Adrenal gland (tissue), 12 donors: ENCODE results near the gene SLC30A7. TPM values are rescaled to one million over a fixed set of nuclear protein-coding genes. Genes with fewer than 3 reads are reported as not detected.

Experiments
- DNase-seq, 7 donors: peaks; one replicate each; pipeline ENCODE4 v3.0.0-alpha.2; 2019 to 2020
- H3K27ac ChIP-seq, 5 donors: fragments of 200-600 bp; sonication (generic) in 4 of 5; 1 replicate in 3 of 5; 2 replicates in 2 of 5; pipeline versions ENCODE4 v1.5.1 to v1.8.0; 2016 to 2020; ENCODE audit warnings: mild to moderate bottlenecking in 1 of 5
- H3K27me3 ChIP-seq: fragments of 200-600 bp; 2 replicates; pipeline ENCODE4 v1.8.0; 2021
- H3K36me3 ChIP-seq, 2 donors: fragments of 200-600 bp; replicated peaks in 1 of 2; 1 replicate in 1 of 2; 2 replicates in 1 of 2; pipeline versions ENCODE4 v1.5.1 to v1.8.0; 2018 to 2022
- H3K4me1 ChIP-seq, 2 donors: fragments of 200-600 bp; replicated peaks in 1 of 2; 1 replicate in 1 of 2; 2 replicates in 1 of 2; pipeline versions ENCODE4 v1.5.1 to v1.8.0; 2018 to 2021
- H3K4me3 ChIP-seq, 4 donors: fragments of 200-600 bp; sonication (generic) in 3 of 4; one replicate each; pipeline ENCODE4 v1.5.1; 2016 to 2018
- H3K9me3 ChIP-seq, 3 donors: fragments of 200-600 bp; sonication (generic) in 1 of 3; replicated peaks in 1 of 3; 1 replicate in 2 of 3; 2 replicates in 1 of 3; pipeline versions ENCODE4 v1.5.1 to v1.8.0; 2016 to 2021
- POLR2A ChIP-seq, 2 donors: fragments of 450-650 bp; IDR thresholded peaks; one replicate each; pipeline ENCODE4 v1.6.1; 2017; ENCODE audit warnings: antibody characterized with exemption in 2 of 2, mild to moderate bottlenecking in 2 of 2, moderate library complexity in 1 of 2
- WGBS, 4 donors: extraction: QIAGEN DNeasy Blood & Tissue Kit in 2 of 4; methylation state at CpG; one replicate each; pipeline versions ENCODE4 v1.1.5 to v1.1.7; 2013 to 2017; 5-methylcytosine and 5-hydroxymethylcytosine counted together
- intact Hi-C, 2 donors: fragments of 100-400 bp; cut with DNase I; formaldehyde crosslinking; loops; one replicate each; pipeline versions ENCODE4 v1.14.1 to v1.15.0; 2022 to 2023
- polyA plus RNA-seq, 3 donors: library from polyadenylated mRNA; stranded (reverse); fragments of 200-250 nt in 2 of 3; fragments of 350-450 nt in 1 of 3; fragmentation: Illumina TruSeq in 1 of 3; extraction: RNeasy Lipid Tissue Mini Kit (QIAGEN cat#74804) in 1 of 3; gene quantifications; one replicate each; pipeline ENCODE4 v1.2.3, GENCODE V29; 2013 to 2014
- total RNA-seq, 9 donors: library from RNA; depleted of rRNA in 4 of 9; stranded (reverse); fragments of >200 nt in 4 of 9; fragments of 120-200 nt in 1 of 9; fragmentation: NEBNext Ultra II Directional in 1 of 9; extraction: Animal tissue kit (Norgen Biotek cat#: 25700) in 1 of 9; gene quantifications; one replicate each; pipeline versions ENCODE4 v1.1.0 to v1.2.4, GENCODE V29; 2013 to 2023
- TF ChIP-seq, protein P1 (sequence below), 6 experiments: fragments of 450-650 bp in 4 of 6; fragments of 200-600 bp in 2 of 6; sonication (generic) in 1 of 6; IDR thresholded peaks; 1 replicate in 5 of 6; 2 replicates in 1 of 6; pipeline versions ENCODE4 v1.5.1 to v1.8.0; 2016 to 2021; ENCODE audit warnings: antibody characterized with exemption in 6 of 6, mild to moderate bottlenecking in 2 of 6, moderate library complexity in 1 of 6
- donor health status: healthy with polysubstance abuse.
- donor health status: Bipolar disorder and iron deficiency.
- donor health status: DM: yes; HTN: yes; CAD: no.
- donor health status: DM: no; HTN: no; CAD: no.
- donor health status: DM: no; HTN: no; CAD: no.
- donor health status: DM: yes; HTN: yes; CAD: no.

Gene SLC30A7
- total and polyA plus RNA-seq, 12 donors: 3.1 to 79.8 (median 30.5) TPM

DNA sequence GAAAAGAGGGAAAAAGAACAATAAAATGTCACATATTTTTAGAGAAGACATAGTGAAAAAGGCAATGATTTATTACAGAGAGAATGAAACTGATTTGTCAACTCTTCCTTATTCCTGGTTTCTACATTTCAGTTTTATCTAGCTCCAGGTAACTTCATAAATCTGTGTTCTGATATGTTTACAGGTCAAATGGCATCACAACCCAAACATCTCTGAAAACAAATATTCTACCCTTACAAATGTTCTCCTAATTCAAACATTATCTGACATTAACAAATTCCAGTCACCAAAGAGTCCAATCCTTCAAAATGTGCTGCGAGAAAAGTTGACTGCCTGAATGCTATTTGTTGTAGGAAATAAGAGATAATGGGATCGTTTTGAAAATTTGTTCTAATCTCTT lies 21.5 kb upstream of the SLC30A7 start:
- WGBS, 4 donors: 76 to 85% (median 79%) methylated on average over 2 of the region's 2 CpGs
- Histone ChIP-seq H3K27me3 (no peaks in the 10 kb centered on the region), H3K4me3 (no peak overlapping the region), H3K27ac (no peak overlapping the region), H3K4me1 (no peaks in the 10 kb centered on the region), H3K36me3 (no peaks in the 10 kb centered on the region), H3K9me3 (no peaks in the 10 kb centered on the region)
- intact Hi-C loops: loop anchor here in 1 of 2 donors (10.0 kb wide), 1 partner anchor 1070 kb away; no protein-coding TSS in a partner anchor
- TF ChIP-seq, protein P1, sequence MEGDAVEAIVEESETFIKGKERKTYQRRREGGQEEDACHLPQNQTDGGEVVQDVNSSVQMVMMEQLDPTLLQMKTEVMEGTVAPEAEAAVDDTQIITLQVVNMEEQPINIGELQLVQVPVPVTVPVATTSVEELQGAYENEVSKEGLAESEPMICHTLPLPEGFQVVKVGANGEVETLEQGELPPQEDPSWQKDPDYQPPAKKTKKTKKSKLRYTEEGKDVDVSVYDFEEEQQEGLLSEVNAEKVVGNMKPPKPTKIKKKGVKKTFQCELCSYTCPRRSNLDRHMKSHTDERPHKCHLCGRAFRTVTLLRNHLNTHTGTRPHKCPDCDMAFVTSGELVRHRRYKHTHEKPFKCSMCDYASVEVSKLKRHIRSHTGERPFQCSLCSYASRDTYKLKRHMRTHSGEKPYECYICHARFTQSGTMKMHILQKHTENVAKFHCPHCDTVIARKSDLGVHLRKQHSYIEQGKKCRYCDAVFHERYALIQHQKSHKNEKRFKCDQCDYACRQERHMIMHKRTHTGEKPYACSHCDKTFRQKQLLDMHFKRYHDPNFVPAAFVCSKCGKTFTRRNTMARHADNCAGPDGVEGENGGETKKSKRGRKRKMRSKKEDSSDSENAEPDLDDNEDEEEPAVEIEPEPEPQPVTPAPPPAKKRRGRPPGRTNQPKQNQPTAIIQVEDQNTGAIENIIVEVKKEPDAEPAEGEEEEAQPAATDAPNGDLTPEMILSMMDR (IDR thresholded peaks at IDR 0.05): no peak
- no peak for TF ChIP-seq POLR2A (IDR thresholded peaks at IDR 0.05)
- no peak for DNase-seq

DNA sequence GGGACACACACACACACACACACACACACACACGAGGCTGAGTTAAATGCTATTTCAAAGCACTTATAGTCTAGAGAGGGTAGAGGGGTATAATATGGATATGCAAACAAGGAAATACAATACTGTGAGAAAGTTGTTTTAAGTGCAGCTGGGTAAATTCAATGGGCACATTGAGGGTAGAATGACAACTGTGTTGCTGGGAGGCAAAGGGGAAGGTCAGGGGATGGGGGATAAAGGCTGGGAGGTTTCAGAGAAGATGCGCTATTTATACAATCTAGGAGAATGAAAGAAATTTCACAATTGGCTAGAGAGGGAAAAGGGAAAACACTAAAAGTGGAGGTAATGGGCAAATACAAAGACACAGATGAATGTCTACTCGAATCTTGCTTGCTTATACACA lies 20.7 kb upstream of the SLC30A7 start:
- DNase-seq: no peak
- Histone ChIP-seq H3K9me3 (no peaks in the 10 kb centered on the region), H3K4me3 (no peak overlapping the region), H3K27me3 (no peaks in the 10 kb centered on the region), H3K27ac (no peak overlapping the region), H3K36me3 (no peaks in the 10 kb centered on the region), H3K4me1 (peaks cover 0 to 3% of the 10 kb centered on the region in 2 donors)
- TF ChIP-seq, protein P1 (IDR thresholded peaks at IDR 0.05): no peak
- no peak for TF ChIP-seq POLR2A (IDR thresholded peaks at IDR 0.05)
- WGBS, 4 donors: 83 to 94% (median 90%) methylated on average over 3 of the region's 3 CpGs
- intact Hi-C loops: loop anchor here in 1 of 2 donors (5.0 to 10.0 kb wide), 2 partner anchors 413 to 1070 kb away; no protein-coding TSS in a partner anchor

DNA sequence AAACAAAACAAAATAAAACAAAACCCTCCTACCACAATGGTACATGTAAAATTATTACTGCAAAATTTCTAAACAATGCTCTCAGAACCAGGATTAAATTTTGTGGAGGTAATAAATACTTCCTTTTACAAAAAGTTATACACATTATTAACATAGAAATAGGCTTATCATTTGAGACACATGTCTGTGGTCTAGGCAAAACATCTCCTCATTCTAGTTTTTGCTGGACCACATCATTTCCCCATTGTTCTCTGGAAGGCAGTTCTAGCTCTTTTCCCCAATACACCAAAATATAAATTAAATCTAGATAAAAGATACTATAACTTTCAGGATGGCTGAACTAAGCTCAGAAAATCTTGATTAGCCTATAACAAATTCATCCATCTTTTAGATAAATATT lies 19.6 kb upstream of the SLC30A7 start:
- intact Hi-C loops: loop anchor here in 1 of 2 donors (5.0 to 10.0 kb wide), 2 partner anchors 414 to 1071 kb away; no protein-coding TSS in a partner anchor
- no peaks in the 10 kb centered on the region for H3K27me3 ChIP-seq
- H3K4me1 ChIP-seq: peaks cover 0 to 13% of the 10 kb centered on the region in 2 donors
- TF ChIP-seq POLR2A (IDR thresholded peaks at IDR 0.05): no peak
- TF ChIP-seq, protein P1 (IDR thresholded peaks at IDR 0.05): no peak
- H3K27ac ChIP-seq: no peak overlapping the region
- no peaks in the 10 kb centered on the region for H3K36me3 ChIP-seq
- DNase-seq: no peak
- H3K9me3 ChIP-seq: no peaks in the 10 kb centered on the region
- no peak overlapping the region for H3K4me3 ChIP-seq

DNA sequence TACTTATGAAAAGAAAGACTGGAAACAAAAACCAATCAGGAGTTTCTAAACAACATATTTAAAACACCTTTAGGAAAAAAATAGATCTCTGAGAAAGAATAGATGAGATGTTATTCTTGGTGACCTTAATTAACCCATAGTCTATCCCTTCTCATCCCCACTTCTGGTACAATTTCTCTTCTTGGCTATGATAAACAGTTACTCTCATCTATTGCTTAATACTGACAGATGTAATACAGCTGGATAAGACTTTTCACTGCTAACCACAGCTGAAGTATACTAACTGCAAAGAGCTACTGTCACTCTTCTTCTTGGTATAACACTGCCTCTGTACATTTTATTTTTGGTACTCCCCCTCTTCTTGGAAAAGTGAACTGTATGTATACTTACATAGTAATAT lies 16.5 kb upstream of the SLC30A7 start:
- TF ChIP-seq, protein P1 (IDR thresholded peaks at IDR 0.05): no peak
- TF ChIP-seq POLR2A (IDR thresholded peaks at IDR 0.05): no peak
- H3K4me1 ChIP-seq: peaks cover 9 to 22% of the 10 kb centered on the region in 2 donors
- H3K27ac ChIP-seq: no peak overlapping the region
- no peak for DNase-seq
- H3K9me3 ChIP-seq: no peaks in the 10 kb centered on the region
- H3K4me3 ChIP-seq: no peak overlapping the region
- H3K27me3 ChIP-seq: no peaks in the 10 kb centered on the region
- intact Hi-C loops: loop anchor here in 1 of 2 donors (5.0 to 10.0 kb wide), 2 partner anchors 417 to 1075 kb away; no protein-coding TSS in a partner anchor
- H3K36me3 ChIP-seq: no peaks in the 10 kb centered on the region
